Brain microvascular endothelial cell (primary cell): ENCODE measurements around the gene IMPG1.

Experiments used
- DNase-seq: peaks from one replicate; pipeline ENCODE4 v3.0.0-alpha.2; 2020
- H3K27ac ChIP-seq: fragments of 250-450 bp; sonication (Bioruptor Pico); 2 replicates; pipeline ENCODE4 v1.5.1; 2020; ENCODE audit warnings: mild to moderate bottlenecking, moderate library complexity
- H3K27me3 ChIP-seq: fragments of 250-450 bp; sonication (Bioruptor Pico); replicated peaks from 2 replicates; pipeline ENCODE4 v1.5.1; 2020; ENCODE audit warnings: mild to moderate bottlenecking
- H3K36me3 ChIP-seq: fragments of 250-450 bp; sonication (Bioruptor Pico); replicated peaks from 2 replicates; pipeline ENCODE4 v1.5.1; 2020; ENCODE audit warnings: mild to moderate bottlenecking
- H3K4me3 ChIP-seq: 2 replicates; pipeline ENCODE4 v1.5.1; 2011; ENCODE audit warnings: low read depth, mild to moderate bottlenecking, control low read depth, low read length, moderate library complexity
- in situ Hi-C: cut with HindIII; loops from 2 replicates; pipeline ENCODE4 v1.10.0; 2017; ENCODE audit warnings: low sequenced_read_pairs, low pct_ligation_motif_present
- TF ChIP-seq, protein P1 (sequence below): IDR thresholded peaks from 2 replicates; pipeline ENCODE4 v1.5.1; 2011; ENCODE audit warnings: low read depth, mild to moderate bottlenecking, moderate library complexity, low read length, control low read depth, inconsistent platforms; ENCODE audit errors: missing control alignments

Gene IMPG1

DNA sequence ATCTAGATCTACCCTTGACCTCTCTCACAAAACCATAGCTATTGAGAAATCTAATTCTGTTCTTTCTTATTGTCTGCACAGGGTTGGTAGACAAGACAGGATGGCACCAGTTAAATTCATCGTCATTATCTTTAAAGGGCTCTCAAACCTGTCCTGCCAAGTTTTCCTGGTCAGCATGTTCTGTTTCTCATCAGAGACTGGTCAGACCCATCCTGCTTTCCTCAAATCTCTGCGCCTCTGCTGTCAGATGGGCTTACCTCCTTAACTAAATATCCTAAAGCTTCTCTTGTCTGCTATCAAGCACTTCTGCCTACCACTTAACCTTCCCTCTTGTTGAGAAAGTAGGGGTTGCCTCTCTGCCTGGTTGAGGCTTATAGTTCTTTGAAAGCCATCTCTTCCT lies 198.2 kb downstream of the IMPG1 start:
- TF ChIP-seq, protein P1, sequence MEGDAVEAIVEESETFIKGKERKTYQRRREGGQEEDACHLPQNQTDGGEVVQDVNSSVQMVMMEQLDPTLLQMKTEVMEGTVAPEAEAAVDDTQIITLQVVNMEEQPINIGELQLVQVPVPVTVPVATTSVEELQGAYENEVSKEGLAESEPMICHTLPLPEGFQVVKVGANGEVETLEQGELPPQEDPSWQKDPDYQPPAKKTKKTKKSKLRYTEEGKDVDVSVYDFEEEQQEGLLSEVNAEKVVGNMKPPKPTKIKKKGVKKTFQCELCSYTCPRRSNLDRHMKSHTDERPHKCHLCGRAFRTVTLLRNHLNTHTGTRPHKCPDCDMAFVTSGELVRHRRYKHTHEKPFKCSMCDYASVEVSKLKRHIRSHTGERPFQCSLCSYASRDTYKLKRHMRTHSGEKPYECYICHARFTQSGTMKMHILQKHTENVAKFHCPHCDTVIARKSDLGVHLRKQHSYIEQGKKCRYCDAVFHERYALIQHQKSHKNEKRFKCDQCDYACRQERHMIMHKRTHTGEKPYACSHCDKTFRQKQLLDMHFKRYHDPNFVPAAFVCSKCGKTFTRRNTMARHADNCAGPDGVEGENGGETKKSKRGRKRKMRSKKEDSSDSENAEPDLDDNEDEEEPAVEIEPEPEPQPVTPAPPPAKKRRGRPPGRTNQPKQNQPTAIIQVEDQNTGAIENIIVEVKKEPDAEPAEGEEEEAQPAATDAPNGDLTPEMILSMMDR, result no peak
- Histone ChIP-seq H3K27ac (no peak overlapping the region), H3K4me3 (no peak overlapping the region), H3K36me3 (peaks cover 4% of the 10 kb centered on the region), H3K27me3 (no peaks in the 10 kb centered on the region)
- DNase-seq, result no peak
- in situ Hi-C loops, result no loop called here
